SK-N-SH treated with all-trans-retinoic acid at 6 μM for 48 hours (cell line): ENCODE results near the gene SYNE2.

Source experiments
- ATAC-seq: fragments of 200-7000 bp; cut with Tn5 transposase; 3 replicates; pipeline ENCODE4 v1.9.1; 2020; ENCODE audit warnings: mild to moderate bottlenecking, moderate library complexity
- ARNTL ChIP-seq: fragments of 450-650 bp; formaldehyde crosslinking; IDR thresholded peaks from 2 replicates; pipeline ENCODE4 v1.5.0; 2020; ENCODE audit warnings: low read depth, mild to moderate bottlenecking, moderate library complexity, borderline replicate concordance
- BACH2 ChIP-seq: fragments of 250-450 bp; sonication (Bioruptor Pico); IDR thresholded peaks from 2 replicates; pipeline ENCODE4 v1.9.0; 2021; ENCODE audit warnings: mild to moderate bottlenecking, borderline replicate concordance
- CREB5 ChIP-seq: fragments of 250-450 bp; sonication (Bioruptor Pico); IDR thresholded peaks from 2 replicates; pipeline ENCODE4 v1.5.1; 2020; ENCODE audit warnings: low read depth, mild to moderate bottlenecking, moderate library complexity
- CSDC2 ChIP-seq: fragments of 250-450 bp; sonication (Bioruptor Pico); IDR thresholded peaks from 2 replicates; pipeline ENCODE4 v1.5.0; 2020; ENCODE audit warnings: mild to moderate bottlenecking, moderate library complexity
- CSRNP3 ChIP-seq: fragments of 250-450 bp; sonication (Bioruptor Pico); IDR thresholded peaks from 2 replicates; pipeline ENCODE4 v1.5.1; 2021; ENCODE audit warnings: mild to moderate bottlenecking, moderate library complexity
- ESRRG ChIP-seq: fragments of 250-450 bp; sonication (Bioruptor Pico); IDR thresholded peaks from 2 replicates; pipeline ENCODE4 v1.6.1; 2021; ENCODE audit warnings: mild to moderate bottlenecking
- GLIS3 ChIP-seq: fragments of 250-450 bp; sonication (Bioruptor Pico); IDR thresholded peaks from 2 replicates; pipeline ENCODE4 v1.5.0; 2020; ENCODE audit warnings: mild to moderate bottlenecking, moderate library complexity
- ISL1 ChIP-seq: fragments of 250-450 bp; sonication (Bioruptor Pico); IDR thresholded peaks from 2 replicates; pipeline ENCODE4 v2.1.2; 2022; ENCODE audit warnings: mild to moderate bottlenecking, moderate library complexity
- OSR1 ChIP-seq: fragments of 250-450 bp; sonication (Bioruptor Pico); IDR thresholded peaks from 2 replicates; pipeline ENCODE4 v1.8.0; 2022; ENCODE audit warnings: moderate library complexity, mild to moderate bottlenecking, inconsistent platforms
- PATZ1 ChIP-seq: fragments of 250-450 bp; sonication (Bioruptor Pico); IDR thresholded peaks from 2 replicates; pipeline ENCODE4 v1.8.0; 2020; ENCODE audit warnings: mild to moderate bottlenecking, moderate library complexity, borderline replicate concordance
- POU6F1 ChIP-seq: fragments of 250-450 bp; sonication (Bioruptor Pico); IDR thresholded peaks from 2 replicates; pipeline ENCODE4 v1.8.0; 2021; ENCODE audit warnings: low read depth, mild to moderate bottlenecking, moderate library complexity, borderline replicate concordance
- PPARA ChIP-seq: fragments of 250-450 bp; sonication (Bioruptor Pico); IDR thresholded peaks from 2 replicates; pipeline ENCODE4 v1.5.0; 2020; ENCODE audit warnings: mild to moderate bottlenecking, borderline replicate concordance
- SNAI2 ChIP-seq: fragments of 250-450 bp; sonication (Bioruptor Pico); IDR thresholded peaks from 2 replicates; pipeline ENCODE4 v1.5.0; 2020; ENCODE audit warnings: mild to moderate bottlenecking, moderate library complexity
- TCF4 ChIP-seq: fragments of 250-450 bp; sonication (Bioruptor Pico); IDR thresholded peaks from 2 replicates; pipeline ENCODE4 v1.8.0; 2021; ENCODE audit warnings: mild to moderate bottlenecking, moderate library complexity, borderline replicate concordance
- TOX ChIP-seq: fragments of 250-450 bp; sonication (Bioruptor Pico); IDR thresholded peaks from 2 replicates; pipeline ENCODE4 v1.8.0; 2021; ENCODE audit warnings: mild to moderate bottlenecking, moderate library complexity, borderline replicate concordance
- TSHZ2 ChIP-seq: fragments of 250-450 bp; sonication (Bioruptor Pico); IDR thresholded peaks from 2 replicates; pipeline ENCODE4 v1.5.0; 2020; ENCODE audit warnings: mild to moderate bottlenecking, moderate library complexity
- ZC3H10 ChIP-seq: fragments of 250-450 bp; sonication (Bioruptor Pico); IDR thresholded peaks from 2 replicates; pipeline ENCODE4 v1.5.1; 2021; ENCODE audit warnings: mild to moderate bottlenecking, moderate library complexity
- ZFP3 ChIP-seq: fragments of 250-450 bp; sonication (Bioruptor Pico); IDR thresholded peaks from 2 replicates; pipeline ENCODE4 v1.5.0; 2020; ENCODE audit warnings: mild to moderate bottlenecking, moderate library complexity
- ZFP30 ChIP-seq: fragments of 450-650 bp; formaldehyde crosslinking; IDR thresholded peaks from 2 replicates; pipeline ENCODE4 v1.5.0; 2022; ENCODE audit warnings: mild to moderate bottlenecking, moderate library complexity
- ZNF565 ChIP-seq: fragments of 450-650 bp; formaldehyde crosslinking; conservative IDR thresholded peaks from 2 replicates; pipeline ENCODE4 v1.5.0; 2020; ENCODE audit warnings: low read depth, mild to moderate bottlenecking, moderate library complexity
- ZNF70 ChIP-seq: fragments of 450-650 bp; formaldehyde crosslinking; IDR thresholded peaks from 2 replicates; pipeline ENCODE4 v1.5.0; 2020; ENCODE audit warnings: mild to moderate bottlenecking, moderate library complexity
- ZNF8 ChIP-seq: fragments of 450-650 bp; formaldehyde crosslinking; IDR thresholded peaks from 2 replicates; pipeline ENCODE4 v1.5.0; 2020; ENCODE audit warnings: mild to moderate bottlenecking, moderate library complexity

The SYNE2 gene

GRCh38 chr14:64061706-64062105 is 208.9 kb downstream of the SYNE2 start (continued):
- TF ChIP-seq PATZ1 (CRISPR knock-in tag): no peak
- TF ChIP-seq CSRNP3: no peak
- TF ChIP-seq BACH2 (CRISPR knock-in tag): no peak
- TF ChIP-seq ZNF70 (CRISPR knock-in tag): no peak

GRCh38 chr14:64062381-64063115 is 209.7 kb downstream of the SYNE2 start:
- ATAC-seq: no peak
- TF ChIP-seq SNAI2 (CRISPR knock-in tag) (no peak), TSHZ2 (CRISPR knock-in tag) (no peak), ARNTL (CRISPR knock-in tag) (no peak), BACH2 (CRISPR knock-in tag) (no peak), POU6F1 (CRISPR knock-in tag) (no peak), OSR1 (CRISPR knock-in tag) (no peak), ISL1 (CRISPR knock-in tag) (no peak), ZC3H10 (CRISPR knock-in tag) (no peak), ZFP3 (CRISPR knock-in tag) (no peak), ZNF565 (CRISPR knock-in tag) (no peak)

- TF ChIP-seq PPARA (no peak), GLIS3 (CRISPR knock-in tag) (no peak), CREB5 (CRISPR knock-in tag) (no peak), TSHZ2 (CRISPR knock-in tag) (no peak), POU6F1 (CRISPR knock-in tag) (no peak), CSRNP3 (no peak), ZFP30 (no peak), TOX (CRISPR knock-in tag) (no peak), CSDC2 (CRISPR knock-in tag) (no peak), ZNF8 (no peak), OSR1 (CRISPR knock-in tag) (no peak), TCF4 (CRISPR knock-in tag) (no peak), ISL1 (CRISPR knock-in tag) (no peak), SNAI2 (CRISPR knock-in tag) (no peak), ESRRG (CRISPR knock-in tag) (no peak)
- no peak for ATAC-seq
Observed at GRCh38 chr14:64064447-64064846, 211.6 kb downstream of the SYNE2 start.
